C4-2B (cell line): Measurements from ENCODE around the gene RALBP1.
"Not testable (repeated sequence)": the region's sequence is repeated elsewhere in the genome, so short reads cannot be mapped to it uniquely, and the experiment has no call there.

Experiments
- ZFX ChIP-seq: fragments of 450-650 bp; IDR thresholded peaks from 2 replicates; pipeline ENCODE4 v1.6.1; 2017
- TF ChIP-seq, protein P1 (sequence below): fragments of 450-650 bp; conservative IDR thresholded peaks from 2 replicates; pipeline ENCODE4 v1.5.1; 2017; ENCODE audit warnings: mild to moderate bottlenecking

DNA sequence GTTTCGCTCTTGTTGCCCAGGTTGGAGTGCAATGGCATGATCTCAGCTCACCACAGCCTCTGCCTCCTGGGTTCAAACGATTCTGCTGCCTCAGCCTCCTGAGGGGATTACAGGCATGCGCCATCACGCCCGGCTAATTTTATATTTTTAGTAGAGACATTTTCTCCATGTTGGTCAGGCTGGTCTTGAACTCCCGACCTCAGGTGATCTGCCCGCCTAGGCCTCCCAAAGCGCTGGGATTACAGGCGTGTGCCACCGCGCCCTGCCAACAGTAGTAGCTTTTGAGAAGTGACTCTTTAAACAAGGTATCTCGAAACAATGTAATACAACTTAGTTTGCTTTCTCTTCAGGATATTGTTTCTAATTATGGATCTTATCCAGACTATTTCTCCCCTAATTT is 1.6 kb downstream of the RALBP1 start:
- TF ChIP-seq, protein P1, sequence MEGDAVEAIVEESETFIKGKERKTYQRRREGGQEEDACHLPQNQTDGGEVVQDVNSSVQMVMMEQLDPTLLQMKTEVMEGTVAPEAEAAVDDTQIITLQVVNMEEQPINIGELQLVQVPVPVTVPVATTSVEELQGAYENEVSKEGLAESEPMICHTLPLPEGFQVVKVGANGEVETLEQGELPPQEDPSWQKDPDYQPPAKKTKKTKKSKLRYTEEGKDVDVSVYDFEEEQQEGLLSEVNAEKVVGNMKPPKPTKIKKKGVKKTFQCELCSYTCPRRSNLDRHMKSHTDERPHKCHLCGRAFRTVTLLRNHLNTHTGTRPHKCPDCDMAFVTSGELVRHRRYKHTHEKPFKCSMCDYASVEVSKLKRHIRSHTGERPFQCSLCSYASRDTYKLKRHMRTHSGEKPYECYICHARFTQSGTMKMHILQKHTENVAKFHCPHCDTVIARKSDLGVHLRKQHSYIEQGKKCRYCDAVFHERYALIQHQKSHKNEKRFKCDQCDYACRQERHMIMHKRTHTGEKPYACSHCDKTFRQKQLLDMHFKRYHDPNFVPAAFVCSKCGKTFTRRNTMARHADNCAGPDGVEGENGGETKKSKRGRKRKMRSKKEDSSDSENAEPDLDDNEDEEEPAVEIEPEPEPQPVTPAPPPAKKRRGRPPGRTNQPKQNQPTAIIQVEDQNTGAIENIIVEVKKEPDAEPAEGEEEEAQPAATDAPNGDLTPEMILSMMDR, result not testable (repeated sequence)
- not testable (repeated sequence) for TF ChIP-seq ZFX
